DMS153 treated with DMSO at 0.1 percent for 48 hours (cell line): ENCODE measurements around the gene CITED2.
"Not testable (repeated sequence)": the region's sequence is repeated elsewhere in the genome, so short reads cannot be mapped to it uniquely, and the experiment has no call there.

Experiments
- DNase-seq: peaks from one replicate; lab custom pipeline; 2025; ENCODE audit not compliant: unreplicated experiment; lab: John Stamatoyannopoulos, UW

CITED2 gene, protein sequence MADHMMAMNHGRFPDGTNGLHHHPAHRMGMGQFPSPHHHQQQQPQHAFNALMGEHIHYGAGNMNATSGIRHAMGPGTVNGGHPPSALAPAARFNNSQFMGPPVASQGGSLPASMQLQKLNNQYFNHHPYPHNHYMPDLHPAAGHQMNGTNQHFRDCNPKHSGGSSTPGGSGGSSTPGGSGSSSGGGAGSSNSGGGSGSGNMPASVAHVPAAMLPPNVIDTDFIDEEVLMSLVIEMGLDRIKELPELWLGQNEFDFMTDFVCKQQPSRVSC

DNA sequence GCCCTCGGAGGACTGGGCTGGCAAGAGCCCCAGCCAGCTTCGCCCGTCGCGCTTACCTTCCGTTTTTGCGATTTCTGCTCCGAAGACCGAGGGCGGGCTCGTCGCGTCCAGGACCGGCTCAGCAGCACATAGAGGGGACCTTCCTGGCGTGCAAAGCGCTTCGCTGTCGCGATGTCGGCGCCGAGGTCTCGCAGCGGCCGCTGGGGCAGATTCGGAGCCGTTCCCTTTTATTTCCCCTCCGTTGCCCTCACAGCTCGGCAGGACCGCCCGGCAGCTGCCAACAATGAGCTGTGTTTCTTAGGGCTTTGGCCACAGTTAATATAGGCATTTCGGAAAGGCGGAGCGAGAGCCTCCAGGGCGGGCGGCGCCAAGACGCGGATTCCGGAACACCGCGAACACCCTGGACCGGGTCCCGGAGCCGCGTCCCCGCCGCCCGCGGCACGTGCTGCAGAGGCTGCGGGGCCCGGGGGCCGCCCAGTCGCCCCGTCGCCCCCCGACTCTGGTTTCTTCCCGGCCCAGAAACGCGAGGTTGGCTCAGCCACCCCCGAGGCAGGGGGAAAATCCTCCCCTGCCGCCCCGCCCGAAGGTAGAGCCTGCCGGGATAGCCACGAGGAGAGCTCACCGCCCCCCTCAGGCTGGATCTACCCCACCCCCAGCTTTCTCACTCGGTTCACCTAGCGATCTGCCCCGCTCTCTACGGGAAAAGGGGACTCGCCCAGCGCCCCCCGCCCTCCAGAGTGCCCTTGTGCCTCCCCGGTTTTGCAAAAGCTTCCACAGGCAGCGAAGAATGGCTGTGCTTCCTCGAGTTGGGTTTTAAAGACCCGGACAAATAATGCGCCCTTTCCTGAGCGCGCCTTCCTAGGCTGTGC is at the start of gene CITED2:
TSS of gene CITED2 (minus strand) at position 292 of the 869 bp plus-strand sequence. CDS start 704 bp downstream, outside the sequence.
- peak; percentile 97 for DNase-seq

DNA sequence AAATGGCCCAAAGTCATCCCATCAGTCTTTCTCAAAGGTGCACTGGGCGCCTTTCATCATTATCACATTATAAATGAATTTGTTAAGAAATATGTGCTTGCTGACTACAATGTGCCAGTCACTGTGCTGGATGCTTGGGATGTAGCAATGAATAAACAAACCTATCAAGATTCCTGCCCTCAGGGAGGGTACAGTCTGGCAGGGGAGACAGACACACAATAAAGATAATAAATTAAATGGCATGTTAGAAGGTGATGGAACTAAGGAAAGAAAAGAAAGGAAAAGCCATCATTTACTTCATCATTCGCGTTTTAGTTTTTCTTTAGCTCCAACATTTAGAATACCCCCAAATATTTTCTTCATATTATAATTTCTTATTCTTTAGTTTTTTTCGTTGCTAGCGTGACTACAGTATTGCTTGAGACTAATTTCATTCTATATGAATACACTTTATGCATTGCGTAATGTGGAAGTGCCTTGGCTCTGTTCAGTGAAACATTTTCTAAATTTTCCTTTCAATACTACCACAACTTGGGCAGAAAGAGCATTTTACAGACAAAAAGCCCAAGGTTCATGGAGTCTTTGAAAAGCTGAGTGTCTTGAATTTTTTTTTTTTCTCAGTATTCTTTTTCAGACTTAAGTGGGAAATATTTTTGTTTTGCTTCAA is 48.7 kb upstream of the CITED2 start:
- no peak for DNase-seq

DNA sequence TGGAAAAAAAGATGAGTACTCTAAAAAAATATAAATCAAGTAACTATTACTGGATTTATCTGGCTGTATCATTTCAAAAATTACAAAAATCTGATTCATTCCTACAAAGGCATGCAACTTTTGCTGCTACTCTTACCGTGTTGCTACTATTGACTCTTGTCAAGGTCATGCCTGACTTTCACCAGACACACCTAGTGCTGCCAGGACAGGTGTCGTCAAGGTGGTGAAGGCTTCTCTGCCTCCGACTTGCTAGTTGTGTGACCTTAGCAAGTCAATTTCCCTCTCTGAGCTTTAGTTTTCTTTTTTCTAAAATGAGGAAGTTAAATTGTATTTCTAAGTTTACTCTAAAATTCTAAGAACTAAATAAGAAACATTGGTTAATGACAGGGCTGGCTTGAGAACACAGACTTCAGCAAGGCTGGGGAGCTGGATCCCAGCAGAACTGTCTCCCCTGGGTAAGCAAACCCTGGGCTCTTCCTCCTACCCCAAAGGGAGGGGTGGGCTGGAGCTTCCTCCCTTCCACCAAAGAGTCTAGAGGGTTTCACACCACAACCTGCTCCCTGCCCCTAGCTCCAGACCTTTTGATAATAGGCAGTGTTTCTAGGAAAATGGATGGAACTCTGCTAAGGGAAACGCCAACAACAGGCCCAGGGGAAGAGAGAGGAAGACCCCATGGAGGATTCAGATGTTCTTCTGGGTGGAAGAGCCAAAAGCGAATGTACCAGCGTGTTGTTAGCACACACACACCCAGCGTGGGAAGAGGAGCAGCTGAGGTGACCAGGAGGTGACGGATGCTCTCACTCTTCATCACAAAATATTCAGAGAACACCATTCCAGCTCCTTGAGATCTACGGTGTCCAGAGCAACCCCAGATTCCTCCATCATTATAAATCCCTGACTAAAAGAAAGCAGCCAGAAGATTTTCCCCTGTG is 47.9 kb upstream of the CITED2 start:
- no peak for DNase-seq

DNA sequence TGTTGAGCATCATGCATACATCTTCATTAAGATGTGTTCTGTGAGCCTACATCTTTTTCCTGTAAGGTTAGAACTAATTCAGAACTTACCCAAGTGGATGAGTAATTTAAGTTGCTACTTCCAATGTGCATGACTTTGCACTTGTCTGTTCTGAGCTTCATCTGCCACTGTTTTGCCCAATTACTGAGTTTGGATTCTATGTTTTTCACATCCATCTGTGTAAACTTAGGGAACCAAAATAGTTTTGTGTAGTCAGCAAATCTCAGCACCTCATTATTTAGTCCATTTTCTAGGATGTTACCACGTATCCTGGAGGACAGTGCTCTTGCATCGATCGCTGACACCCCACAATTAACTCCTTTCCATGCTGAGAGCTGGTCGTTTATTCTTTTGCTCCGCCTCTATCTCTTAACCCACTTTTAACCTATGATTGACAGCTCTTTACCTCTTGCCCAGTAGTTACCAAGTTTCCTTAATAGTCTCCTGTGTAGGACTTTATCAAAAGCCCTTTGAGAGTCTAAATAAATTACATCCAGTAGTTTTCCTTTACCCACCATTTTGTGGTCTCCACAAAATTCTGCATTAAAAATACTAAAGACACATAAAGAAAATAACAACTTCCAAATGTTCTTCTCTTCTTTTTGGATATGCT is 44.2 kb upstream of the CITED2 start:
- DNase-seq, result no peak

DNA sequence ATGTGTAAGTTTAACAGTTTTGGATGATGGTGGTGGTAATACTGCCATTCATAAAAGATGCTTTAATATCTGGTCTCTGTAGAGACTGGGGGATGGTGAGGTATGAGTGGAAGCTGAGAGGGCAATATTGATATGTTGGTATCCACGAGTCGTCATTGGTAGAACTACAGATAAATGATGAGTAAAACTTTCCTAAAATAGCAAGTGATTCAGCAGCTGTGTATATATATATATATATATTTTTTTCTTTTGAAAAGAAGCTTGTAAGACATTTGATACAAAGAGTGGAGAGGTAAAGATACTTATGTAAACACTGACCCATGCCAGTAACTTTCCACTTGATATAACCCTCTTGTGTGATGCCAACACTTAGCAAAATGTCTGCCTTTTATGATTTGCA is 41.7 kb upstream of the CITED2 start:
- no peak for DNase-seq

DNA sequence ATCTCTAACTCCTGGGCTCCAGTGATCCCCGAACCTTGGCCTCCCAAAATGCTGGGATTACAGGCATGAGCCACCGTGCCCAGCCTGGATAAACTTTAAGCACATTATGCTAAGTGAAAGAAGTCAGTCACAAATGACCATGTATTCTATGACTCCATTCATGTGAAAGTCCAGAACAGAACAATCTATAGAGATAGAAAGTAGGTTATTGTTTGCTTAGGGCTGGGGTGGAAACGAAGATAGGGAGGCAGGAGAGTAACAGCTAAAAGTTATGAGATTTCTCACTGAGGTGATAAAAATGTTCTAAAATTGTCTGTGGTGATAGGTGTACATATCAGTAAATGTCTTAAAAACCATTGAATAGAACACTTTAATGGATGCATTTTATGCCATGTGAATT is 40.9 kb upstream of the CITED2 start:
- DNase-seq, result no peak

DNA sequence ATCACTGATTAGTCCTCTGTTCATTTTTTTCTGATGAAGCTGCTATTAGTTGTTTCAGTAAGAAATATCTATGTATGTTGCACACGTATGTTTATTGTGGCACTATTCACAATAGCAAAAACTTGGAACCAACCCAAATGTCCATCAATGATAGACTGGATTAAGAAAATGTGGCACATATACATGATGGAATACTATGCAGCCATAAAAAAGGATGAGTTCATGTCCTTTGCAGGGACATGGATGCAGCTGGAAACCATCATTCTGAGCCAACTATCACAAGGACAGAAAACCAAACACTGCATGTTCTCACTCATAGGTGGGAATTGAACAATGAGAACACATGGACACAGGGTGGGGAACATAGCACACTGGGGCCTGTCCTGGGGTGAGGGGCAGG is 37.7 kb upstream of the CITED2 start:
- not testable (repeated sequence) for DNase-seq

DNA sequence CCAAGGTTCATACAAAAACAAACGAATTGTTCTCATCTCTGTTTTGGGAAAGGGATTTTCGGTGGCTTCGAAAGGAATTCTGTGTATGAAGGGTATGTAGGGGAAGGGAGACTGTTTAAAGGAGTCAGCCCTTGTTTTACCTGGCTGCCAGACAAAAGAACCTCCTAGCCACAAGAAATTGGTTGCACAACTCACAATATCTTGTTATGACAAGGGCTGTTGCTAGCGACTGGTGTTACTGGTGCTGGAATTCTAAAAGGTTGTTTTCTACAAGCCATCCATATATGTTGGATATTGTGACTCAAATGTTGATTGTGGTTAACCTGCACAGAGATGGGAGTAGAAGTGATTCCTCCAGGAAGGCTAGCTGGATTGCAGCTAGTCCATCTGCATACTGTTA is 34.6 kb upstream of the CITED2 start:
- DNase-seq, result no peak

DNA sequence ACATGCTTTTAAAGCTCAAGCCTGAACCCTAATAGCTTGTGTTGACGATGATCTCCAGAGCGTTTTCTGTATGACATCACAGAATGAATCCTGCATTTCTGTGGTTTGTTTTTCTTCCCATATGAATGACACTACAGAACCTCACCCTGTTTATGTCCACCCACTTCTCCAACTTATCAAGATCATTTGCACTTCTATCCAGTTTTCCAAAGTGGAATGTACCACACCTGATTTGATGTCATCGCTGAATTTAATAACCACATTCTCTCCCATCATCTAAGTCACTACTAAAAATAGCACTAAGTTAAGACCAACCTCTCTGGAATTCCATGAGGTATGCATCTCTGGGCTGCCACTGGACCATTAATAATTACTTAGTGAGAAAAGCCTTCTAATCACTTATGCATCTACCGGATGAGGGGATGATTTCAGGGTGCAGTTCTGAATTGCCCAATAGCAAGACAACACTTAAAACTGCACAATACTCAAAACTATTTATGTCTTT is 33.3 kb upstream of the CITED2 start:
- no peak for DNase-seq

DNA sequence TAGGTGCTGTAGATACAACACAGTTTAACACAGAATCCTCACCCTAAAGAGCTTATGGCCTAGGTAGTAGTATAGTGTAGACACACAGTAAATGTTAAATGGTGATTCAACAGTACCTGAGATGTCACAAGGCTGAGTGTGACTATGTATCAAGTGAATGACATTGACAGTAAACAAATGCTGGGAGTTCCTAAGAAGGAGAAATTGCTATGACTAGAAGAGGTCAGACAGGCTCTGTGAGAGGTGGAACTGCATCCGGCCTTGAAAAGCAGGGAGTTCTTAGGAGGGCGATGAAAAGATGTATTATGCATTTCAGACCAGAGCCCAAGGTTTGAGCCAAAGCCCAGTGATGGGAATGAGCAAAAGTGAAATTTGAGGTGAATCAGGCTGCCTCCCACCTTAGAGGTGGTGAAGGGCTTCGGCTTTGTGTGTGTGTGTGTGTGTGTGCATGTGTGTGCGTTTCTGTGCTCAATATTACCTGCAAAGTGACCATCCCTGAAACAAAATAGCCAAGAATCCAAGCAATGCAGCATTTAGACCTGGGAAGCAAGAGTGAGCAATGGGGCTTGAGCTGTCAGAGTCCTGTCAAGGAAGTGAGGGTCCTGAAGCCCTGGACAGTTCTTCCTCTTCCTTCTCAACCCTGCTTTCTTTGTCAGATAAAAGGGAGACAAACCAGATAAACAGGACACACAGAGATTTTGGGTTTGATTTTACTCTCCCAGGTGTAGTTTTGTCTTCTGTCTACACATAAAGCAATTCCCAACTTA is 32.3 kb upstream of the CITED2 start:
- DNase-seq, result no peak

DNA sequence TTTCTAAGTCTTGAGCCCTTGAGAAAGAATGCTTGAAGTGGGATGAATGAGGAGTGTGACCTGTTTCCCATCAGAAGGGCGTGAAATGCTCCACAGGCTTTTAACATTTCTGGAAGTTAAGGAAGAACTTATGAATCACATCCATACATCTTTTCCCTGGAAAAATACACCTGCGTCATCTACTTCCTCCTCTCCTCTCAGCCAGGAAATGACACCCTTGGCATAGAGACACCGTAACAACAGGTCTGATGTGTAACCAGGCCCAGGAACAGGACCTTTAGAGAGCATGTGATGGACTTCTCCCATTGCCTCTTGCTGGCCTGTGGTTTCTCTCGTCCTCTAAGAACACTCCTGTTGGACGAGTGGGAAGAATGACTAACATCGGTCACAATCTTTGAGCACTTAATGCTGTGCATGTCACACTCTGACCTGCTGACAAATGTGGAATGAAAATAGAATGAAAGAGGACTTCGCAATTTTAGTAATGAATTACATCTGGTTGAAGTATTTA is 28.5 kb upstream of the CITED2 start:
- no peak for DNase-seq

DNA sequence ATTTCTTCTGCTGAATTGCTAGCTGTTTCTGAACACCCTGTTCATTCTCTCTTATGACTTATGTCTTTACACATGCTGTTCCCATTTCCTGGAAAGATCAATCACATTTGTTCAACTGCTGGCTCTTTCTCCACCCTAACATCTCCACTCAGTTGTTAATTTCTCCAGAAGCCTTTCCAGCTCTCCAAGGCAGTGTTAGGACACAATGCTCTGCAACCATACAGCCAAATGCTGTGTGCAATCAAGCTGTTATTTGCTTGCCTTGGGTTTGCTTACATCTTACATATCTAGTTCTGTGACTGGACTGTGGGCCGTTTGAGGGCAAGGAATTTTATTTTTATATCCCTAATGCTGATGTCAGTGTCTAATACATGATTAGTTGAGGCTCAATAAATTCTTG is 24.2 kb upstream of the CITED2 start:
- no peak for DNase-seq

DNA sequence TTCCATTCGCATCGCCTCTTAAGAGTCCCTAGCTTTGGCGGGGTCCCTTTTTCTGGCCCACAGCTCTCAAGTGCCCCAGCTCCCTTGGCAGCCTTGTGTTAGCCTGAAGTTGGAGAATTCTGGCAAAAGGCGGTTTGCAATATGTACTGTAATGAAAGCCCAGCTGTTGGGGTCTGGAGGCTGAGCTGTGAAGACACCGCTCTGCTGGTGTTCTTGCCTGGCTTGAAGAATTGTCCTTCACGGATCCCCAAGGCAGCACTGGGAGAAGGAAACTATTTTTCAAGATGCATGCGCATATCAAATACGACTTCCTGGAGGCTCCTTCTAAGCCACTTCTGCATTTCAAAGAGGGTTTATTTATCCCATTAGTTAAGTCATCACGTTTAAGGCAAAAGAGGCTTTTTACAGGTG is 21.4 kb upstream of the CITED2 start:
- DNase-seq, result no peak

DNA sequence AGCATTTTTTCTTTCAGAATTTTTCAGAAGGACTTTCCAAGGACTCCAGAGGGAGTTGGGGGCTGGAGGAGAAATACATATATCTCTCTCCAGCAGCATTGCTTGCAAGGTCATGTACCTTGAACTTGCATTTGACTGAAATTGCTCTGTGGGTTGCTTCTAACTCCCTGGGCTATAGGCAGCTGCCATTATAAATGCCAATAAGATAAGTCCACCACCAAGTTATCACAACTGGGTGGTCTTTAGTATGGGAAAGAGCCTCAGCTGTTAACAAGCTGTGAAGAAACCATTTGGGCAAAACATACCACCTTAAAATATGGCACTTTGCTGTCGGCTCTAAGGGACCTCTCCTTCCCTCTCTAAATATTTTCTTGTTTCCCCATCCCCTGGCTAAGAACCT is 20.9 kb upstream of the CITED2 start:
- no peak for DNase-seq

DNA sequence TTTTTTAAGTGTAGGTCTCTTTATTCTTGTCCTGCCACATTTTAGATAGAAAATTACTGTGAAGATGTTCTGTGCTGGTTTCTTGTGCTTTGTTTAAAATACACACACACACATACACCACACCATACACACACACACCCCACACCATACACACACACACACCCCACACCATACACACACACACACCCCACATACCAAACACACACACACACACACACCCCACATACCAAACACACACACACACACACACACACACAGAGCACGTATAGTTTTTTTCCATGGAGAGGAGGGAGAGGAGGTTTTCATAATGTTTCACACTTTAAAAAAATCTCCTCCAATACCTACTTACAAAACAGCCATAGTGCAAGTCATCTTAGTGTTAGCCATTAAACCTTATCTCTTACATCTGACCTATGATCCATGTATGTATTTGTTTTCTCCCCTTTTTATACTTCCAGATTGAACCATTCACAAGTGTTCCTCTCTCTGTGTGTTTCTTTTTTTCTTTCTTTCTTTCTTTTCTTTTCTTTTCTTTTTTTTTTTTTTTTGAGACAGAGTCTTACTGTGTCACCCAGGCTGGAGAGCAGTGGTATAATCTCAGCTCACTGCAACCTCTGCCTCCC is 19.7 kb upstream of the CITED2 start:
- no peak for DNase-seq

DNA sequence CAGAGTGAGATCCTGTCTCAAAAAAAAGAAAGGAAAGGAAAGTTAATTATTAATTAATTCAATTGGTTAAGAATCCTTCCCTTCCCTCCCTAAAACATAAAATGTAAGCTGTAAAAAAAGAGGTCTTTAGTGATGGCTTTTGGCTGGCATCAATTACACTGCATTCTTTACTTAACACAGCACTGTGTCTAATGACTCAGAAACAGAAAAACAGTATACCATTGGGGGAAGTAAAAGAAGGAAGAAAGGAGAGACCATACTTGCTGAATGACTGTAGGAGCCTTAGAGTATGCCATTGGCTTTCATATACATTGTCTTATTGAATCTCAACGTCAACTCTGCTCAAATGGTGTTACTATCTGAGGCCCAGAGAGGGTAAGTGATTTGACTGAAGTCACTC is 18.3 kb upstream of the CITED2 start:
- no peak for DNase-seq

DNA sequence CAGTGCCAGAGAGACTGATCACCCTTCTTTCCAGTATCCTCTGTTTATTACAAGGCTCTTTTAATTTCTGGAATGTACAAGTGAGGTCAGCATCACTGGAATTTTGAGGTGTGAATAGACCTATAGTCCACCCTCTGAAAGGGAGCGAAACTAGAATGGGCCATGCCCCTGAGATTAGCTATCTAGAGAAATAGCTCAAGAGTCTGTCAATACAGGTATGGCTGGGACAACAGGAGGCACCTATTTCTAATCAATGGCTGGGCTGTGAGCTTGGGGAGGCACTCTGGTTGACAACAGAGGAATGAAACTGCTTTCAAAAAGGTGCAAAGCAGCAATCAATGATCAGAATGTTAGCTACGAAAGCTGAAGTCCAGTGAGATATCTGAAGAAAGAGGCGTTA is 17.3 kb upstream of the CITED2 start:
- DNase-seq, result no peak

DNA sequence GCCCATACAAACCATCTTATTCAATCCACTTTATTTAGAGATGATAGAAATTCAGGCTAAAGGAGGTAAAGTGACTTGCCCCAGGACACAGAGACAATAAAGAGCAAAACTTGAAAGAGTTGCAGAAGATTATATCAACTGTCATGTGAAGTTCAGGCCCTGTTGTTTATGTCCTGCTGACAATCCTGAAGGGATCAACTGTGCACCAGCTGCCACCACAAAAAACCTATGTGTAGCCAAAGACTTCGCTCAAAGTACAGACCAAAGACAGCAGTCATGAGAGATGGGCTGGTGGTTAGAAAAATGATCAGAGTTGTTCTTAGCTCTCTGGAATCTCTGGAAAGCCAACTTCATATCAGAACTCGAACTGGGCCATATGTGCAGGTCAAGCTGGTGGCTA is 16.0 kb upstream of the CITED2 start:
- DNase-seq, result no peak

DNA sequence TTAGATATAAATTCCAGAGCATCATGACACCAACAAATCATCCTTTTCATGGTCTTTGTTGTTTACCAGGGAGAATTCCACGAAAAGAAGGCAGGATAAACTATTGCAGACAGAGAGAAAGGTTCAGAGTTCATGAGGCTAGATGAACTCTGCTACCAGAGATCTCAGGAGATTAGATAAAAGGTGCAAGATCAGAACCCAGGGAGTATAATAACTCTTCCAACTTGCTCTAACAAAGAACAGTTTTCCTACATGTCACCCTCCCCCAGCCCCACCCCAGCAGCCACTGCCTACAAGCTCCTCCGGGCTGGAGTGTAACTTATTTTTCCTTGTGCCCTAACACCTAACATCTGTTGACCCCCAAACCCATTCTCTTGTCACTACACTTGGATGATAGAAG is 13.9 kb upstream of the CITED2 start:
- DNase-seq, result no peak
